ENCODE measurements around the gene RGS5.

DNA sequence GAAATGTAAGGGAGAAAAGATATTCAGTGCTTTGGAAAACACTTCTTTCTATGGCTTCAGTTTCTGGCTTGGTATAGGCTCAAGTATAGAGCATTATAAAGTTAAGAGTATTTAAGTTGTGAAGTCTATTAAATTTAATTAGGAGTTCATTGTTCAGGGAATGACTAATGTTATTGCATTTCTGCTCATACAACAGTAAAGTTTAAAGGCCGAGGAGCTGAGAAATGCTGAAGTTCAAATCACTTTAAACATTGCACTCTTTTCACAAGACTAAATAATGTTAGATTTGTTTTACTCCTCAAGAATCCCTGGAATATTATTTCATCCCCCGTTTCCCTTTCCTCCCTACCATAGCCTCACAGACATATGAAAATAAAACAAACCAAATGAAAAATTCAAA is 30.1 kb downstream of the RGS5 start:
- TF ChIP-seq, protein P1, sequence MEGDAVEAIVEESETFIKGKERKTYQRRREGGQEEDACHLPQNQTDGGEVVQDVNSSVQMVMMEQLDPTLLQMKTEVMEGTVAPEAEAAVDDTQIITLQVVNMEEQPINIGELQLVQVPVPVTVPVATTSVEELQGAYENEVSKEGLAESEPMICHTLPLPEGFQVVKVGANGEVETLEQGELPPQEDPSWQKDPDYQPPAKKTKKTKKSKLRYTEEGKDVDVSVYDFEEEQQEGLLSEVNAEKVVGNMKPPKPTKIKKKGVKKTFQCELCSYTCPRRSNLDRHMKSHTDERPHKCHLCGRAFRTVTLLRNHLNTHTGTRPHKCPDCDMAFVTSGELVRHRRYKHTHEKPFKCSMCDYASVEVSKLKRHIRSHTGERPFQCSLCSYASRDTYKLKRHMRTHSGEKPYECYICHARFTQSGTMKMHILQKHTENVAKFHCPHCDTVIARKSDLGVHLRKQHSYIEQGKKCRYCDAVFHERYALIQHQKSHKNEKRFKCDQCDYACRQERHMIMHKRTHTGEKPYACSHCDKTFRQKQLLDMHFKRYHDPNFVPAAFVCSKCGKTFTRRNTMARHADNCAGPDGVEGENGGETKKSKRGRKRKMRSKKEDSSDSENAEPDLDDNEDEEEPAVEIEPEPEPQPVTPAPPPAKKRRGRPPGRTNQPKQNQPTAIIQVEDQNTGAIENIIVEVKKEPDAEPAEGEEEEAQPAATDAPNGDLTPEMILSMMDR (IDR thresholded peaks at IDR 0.05 in 2 of 3, conservative IDR thresholded peaks at IDR 0.05 in 1 of 3; ENCODE audit: borderline replicate concordance in 1 of 3, insufficient read depth in 1 of 3, low read depth in 2 of 3, low read length in 2 of 3): no peak
- TF ChIP-seq CBX3 (IDR thresholded peaks at IDR 0.05; ENCODE audit: low read depth): no peak
- no peak for TF ChIP-seq SRF (IDR thresholded peaks at IDR 0.05; ENCODE audit: low read depth)
- no peak for TF ChIP-seq EZH2 (IDR thresholded peaks at IDR 0.05)
- no peak for TF ChIP-seq POLR2AphosphoS5 (IDR thresholded peaks at IDR 0.05; ENCODE audit: low read depth, low read length)
- no peak for TF ChIP-seq POLR2A (IDR thresholded peaks at IDR 0.05; ENCODE audit: borderline replicate concordance, extremely low read depth, insufficient read depth, insufficient read length)

Data from HCT116 (cell line).